GM13977 (cell line): ENCODE measurements around the gene COL6A5.

ENCODE experiments used
- DNase-seq: peaks from one replicate; pipeline ENCODE4 v3.0.0; 2012; ENCODE audit warnings: low spot score
- CTCF ChIP-seq: IDR thresholded peaks from 2 replicates; pipeline ENCODE4 v1.5.1; 2012; ENCODE audit warnings: mild to moderate bottlenecking, control low read depth; ENCODE audit not compliant: insufficient read depth; ENCODE audit errors: extremely low read depth, missing control alignments
- in situ Hi-C: fragments of 300-500 bp; cut with MboI; formaldehyde crosslinking; loops from one replicate; pipeline ENCODE4 v1.12.0; 2022; ENCODE audit warnings: low sequenced_read_pairs, low pct_unique_long_range_greater_than_20kb, mixed read lengths, inconsistent platforms; ENCODE audit not compliant: unreplicated experiment

The COL6A5 gene

GRCh38 chr3:130473416-130473815 lies 127.9 kb downstream of the COL6A5 start:
- in situ Hi-C loops: no loop called here
- TF ChIP-seq CTCF: no peak

GRCh38 chr3:130480736-130481135 lies 135.3 kb downstream of the COL6A5 start:
- DNase-seq: no peak
- in situ Hi-C loops: no loop called here
- TF ChIP-seq CTCF: peak; percentile 29

More at GRCh38 chr3:130473416-130473815, 127.9 kb downstream of the COL6A5 start:
- no peak for DNase-seq

- no peak for TF ChIP-seq CTCF
- in situ Hi-C loops: no loop called here
- no peak for DNase-seq
Measured at GRCh38 chr3:130488288-130488687, 142.8 kb downstream of the COL6A5 start.

- no peak for DNase-seq
- in situ Hi-C loops: no loop called here
- TF ChIP-seq CTCF: no peak
Measured at GRCh38 chr3:130488769-130489450, 143.4 kb downstream of the COL6A5 start.

- no peak for TF ChIP-seq CTCF
- in situ Hi-C loops: no loop called here
- no peak for DNase-seq
Measured at GRCh38 chr3:130490241-130490640, 144.8 kb downstream of the COL6A5 start.

- TF ChIP-seq CTCF: no peak
- DNase-seq: no peak
- in situ Hi-C loops: no loop called here
Measured at GRCh38 chr3:130491431-130491830, 146.0 kb downstream of the COL6A5 start.
